Eye (tissue), 1 donor: ENCODE results near the gene SKI.
"Not testable (repeated sequence)": the region's sequence is repeated elsewhere in the genome, so short reads cannot be mapped to it uniquely, and the experiment has no call there.

Source experiments
- DNase-seq: peaks from one replicate; pipeline ENCODE4 v3.0.0-alpha.2; 2015

Gene SKI

GRCh38 chr1:2248854-2249558, 20.9 kb downstream of the SKI start:
- DNase-seq: peak; percentile 10

- DNase-seq: peak; percentile 11
These were observed 21.4 kb downstream of the SKI start for GRCh38 chr1:2249559-2249906.

DNA sequence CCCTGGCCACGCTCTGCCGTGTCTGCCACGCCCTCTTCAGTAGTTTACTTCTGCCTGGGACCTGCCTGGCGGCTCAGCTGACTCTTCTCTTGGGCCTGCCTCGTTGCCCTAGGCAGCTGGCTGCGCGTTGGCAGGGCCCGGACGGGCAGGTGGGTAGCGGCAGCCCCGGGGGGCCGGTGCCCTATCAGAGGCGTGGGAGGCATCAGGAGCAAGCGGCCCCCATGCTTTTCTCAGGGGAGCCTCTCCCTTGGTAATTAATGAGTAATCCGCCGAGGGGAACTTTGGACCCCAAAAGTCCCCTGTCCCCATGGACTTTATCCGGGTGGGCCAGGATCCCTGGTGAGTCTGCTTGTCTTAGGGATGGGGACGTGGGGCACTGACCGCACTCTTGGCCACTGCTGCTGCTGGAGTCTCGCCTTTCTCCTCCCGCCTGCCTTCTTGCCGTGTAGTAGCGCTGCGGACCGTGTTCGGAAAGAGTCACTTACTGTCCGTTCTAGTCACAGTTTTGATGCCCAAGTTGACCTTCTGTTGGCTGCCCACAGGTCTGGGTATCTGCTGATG, 22.7 kb downstream of the SKI start:
- DNase-seq: no peak

DNA sequence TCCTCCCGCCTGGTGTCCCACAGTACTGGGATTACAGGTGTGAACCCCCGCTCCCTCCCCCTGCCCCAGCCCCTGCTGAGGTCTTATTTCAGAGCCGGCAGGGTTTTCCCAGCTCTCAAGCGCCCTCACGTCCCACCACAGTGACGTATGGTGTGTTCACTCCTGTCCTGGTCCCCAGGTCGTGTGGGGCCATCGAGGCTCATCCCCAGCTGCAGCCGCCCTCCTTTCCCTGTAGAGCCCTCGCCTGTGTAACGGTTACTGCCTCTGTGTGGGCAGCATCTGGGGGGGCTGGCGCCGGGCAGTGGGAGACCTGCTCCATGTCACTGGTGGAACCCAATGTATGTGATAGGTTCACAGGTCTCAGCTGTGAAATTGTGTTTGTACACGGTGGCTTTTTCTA, 23.2 kb downstream of the SKI start:
- no peak for DNase-seq

DNA sequence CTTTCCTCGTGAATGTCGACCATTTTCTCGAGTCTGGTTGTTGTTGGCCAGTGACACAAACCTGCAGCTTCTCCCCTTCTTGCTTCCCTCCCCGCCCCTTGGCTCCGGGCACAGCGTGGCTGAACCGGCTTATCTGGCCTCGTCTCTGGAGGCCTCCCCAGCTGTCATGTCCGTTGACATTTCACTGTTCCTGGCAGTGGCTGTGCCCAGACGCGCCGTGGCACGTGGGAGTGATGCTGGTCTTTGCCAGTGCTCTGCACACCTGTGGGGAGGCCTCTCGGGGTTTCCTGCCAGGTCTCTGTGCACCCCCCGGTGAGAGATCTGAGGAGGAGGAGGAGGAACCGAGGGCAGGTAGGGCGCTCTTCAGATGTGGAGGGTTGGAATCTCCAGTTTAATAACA, 23.7 kb downstream of the SKI start:
- peak; percentile 34 for DNase-seq

GRCh38 chr1:2252423-2252822, 24.3 kb downstream of the SKI start:
- DNase-seq: no peak

GRCh38 chr1:2253036-2253796, 25.1 kb downstream of the SKI start:
- peak; percentile 2 for DNase-seq

- no peak for DNase-seq
These were observed 25.8 kb downstream of the SKI start for GRCh38 chr1:2253797-2254480.

GRCh38 chr1:2255047-2255419, 26.9 kb downstream of the SKI start:
- no peak for DNase-seq

DNA sequence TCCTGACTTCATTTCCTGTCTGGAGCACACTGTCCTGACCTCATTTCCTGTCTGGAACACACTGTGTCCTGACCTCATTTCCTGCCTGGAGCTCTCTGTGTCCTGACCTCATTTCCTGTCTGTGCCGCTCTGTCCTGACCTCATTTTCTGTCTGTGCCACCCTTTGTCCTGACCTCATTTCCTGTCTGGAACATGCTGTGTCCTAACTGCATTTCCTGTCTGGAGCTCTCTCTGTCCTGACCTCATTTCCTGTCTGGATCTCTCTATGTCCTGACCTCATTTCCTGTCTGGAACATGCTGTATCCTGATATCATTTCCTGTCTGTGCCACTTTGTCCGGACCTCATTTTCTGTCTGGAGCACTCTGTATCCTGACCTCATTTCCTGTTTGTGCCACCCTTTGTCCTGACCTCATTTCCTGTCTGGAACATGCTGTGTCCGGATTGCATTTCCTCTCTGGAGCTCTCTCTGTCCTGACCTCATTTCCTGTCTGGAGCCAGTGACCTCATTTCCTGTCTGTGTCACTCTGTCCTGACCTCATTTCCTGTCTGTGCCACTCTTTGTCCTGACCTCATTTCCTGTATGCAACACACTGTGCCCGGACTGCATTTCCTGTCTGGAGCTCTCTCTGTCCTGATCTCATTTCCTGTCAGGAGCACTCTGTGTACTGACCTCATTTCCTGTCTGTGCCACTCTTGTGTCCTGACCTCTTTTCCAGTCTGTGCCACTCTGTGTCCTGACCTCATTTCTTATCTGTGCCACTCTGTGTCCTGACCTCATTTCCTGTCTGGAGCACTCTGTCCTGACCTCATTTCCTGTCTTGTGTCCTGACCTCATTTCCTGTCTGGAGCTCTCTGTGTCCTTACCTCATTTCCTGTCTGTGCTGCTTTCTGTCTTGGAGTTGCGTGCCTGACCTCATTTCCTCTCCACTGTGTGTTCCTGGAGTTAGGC, 27.6 kb downstream of the SKI start:
- peak; percentile 78 for DNase-seq

- DNase-seq: peak; percentile 4
These were observed 28.5 kb downstream of the SKI start for GRCh38 chr1:2256435-2257244.

DNA sequence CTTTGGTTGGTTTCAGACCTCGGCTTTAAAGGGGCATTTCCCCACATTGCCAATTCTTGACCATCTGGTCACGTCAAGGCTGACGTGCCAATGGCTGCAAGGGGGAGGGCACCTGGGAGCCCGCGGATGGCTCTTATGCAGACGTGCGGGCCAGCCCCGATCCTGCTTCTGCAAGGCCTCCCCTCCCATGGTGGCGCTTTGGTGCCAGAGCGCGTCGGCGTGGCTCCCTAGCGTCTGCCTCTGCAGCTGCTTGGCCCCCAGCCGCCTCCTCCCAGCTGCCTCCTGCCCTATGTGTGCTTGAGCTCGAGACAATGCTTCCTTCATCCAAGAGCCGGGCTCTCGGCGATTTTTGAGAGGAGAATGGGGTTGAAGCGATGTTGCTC, 29.1 kb downstream of the SKI start:
- peak; percentile 66 for DNase-seq

DNA sequence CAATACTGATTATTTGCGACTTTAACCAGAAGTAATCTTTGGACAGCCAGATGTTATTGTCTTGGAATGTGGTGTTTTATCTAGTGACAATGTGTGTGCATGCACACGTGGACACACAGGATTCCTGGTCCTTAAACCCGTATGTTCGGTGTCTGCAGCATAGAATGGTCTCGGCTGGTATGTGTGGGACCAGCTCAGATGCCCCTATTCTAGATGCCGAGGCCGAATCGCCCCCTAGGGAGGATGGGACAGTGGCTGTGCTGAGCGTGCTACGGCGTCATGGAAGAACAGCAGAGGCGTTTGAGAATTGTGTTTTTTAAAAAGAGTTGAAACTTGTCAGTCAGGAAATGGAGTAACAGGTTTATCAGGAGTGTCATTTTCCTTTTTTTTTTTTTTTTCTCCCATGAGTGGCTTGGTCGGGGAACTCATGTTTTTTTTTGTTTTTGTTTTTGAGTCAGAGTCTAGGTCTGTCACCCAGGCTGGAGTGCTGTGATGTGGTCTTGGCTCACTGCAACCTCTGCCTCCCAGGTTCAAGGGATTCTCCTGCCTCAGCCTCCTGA, 30.1 kb downstream of the SKI start:
- peak; percentile 21 for DNase-seq

DNA sequence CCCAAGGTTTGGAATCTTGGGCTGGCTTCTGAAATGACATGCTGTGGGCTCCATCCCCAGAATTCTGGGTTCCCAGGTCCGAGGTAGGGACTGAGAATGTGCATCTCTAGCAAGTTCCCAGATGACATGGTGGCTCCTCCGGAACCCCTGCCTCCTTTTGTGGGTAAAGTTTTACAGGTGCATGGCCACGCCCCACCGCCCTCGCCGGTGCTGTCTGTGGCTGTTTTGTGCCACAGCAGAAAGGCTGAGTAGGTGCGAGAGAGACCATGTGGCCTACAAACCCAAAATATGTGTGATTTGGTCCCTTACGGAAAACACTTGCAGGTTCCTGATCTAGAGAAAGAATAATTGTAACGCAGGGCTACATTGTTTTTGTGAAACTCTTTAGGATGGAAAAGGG, 30.9 kb downstream of the SKI start:
- no peak for DNase-seq

- peak; percentile 25 for DNase-seq
These were observed 31.7 kb downstream of the SKI start for GRCh38 chr1:2259668-2260402.

DNA sequence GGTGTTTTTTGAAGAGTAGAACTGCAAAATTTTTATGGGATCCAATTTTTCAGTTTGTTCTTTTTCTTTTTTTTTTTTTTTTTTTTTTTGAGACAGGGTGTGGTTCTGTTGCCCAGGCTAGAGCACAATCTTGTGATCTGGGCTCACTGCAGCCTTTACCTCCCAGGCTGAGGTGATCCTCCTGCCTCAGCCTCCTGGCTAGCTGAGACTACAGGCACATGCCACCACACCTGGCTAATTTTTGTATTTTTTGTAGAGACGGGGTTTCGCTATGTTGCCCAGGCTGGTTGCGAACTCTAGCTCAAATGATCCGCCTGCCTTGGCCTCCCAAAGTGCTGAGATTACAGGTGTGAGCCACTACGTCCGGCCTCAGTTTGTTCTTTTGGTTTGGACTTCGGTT, 32.4 kb downstream of the SKI start:
- DNase-seq: not testable (repeated sequence)

- no peak for DNase-seq
These were observed 32.8 kb downstream of the SKI start for GRCh38 chr1:2260917-2261316.

GRCh38 chr1:2261476-2262395, 33.6 kb downstream of the SKI start:
- not testable (repeated sequence) for DNase-seq

GRCh38 chr1:2266301-2266975, 38.3 kb downstream of the SKI start:
- DNase-seq: no peak
